IPS DF 6.9 (cell line): ENCODE data around the gene PDLIM1.
"Not testable (repeated sequence)": the region's sequence is repeated elsewhere in the genome, so short reads cannot be mapped to it uniquely, and the experiment has no call there.

Experiments used
- DNase-seq: peaks from one replicate; pipeline ENCODE4 v3.0.0-alpha.2; 2013; ENCODE audit warnings: low read depth, low spot score
- H3K27ac ChIP-seq: one replicate; pipeline ENCODE4 v1.5.1; 2013; ENCODE audit warnings: low read length, control low read depth
- H3K27me3 ChIP-seq: 2 replicates; pipeline ENCODE4 v1.6.1; 2013; ENCODE audit warnings: mild to moderate bottlenecking, low read length; ENCODE audit not compliant: control insufficient read depth, insufficient read depth
- H3K36me3 ChIP-seq: 2 replicates; pipeline ENCODE4 v1.6.1; 2013; ENCODE audit warnings: low read length; ENCODE audit not compliant: control insufficient read depth, insufficient read depth
- H3K4me1 ChIP-seq: 2 replicates; pipeline ENCODE4 v1.6.1; 2013; ENCODE audit warnings: low read length; ENCODE audit not compliant: control insufficient read depth, insufficient read depth
- H3K4me3 ChIP-seq: 2 replicates; pipeline ENCODE4 v1.5.1; 2013; ENCODE audit warnings: mild to moderate bottlenecking, low read length
- H3K9me3 ChIP-seq: 2 replicates; pipeline ENCODE4 v1.6.1; 2013; ENCODE audit warnings: low read length, inconsistent platforms; ENCODE audit not compliant: control insufficient read depth, insufficient read depth
- WGBS: extraction: QIAGEN DNeasy Blood & Tissue Kit; methylation state at CpG from one replicate; pipeline ENCODE4 v1.1.7; 2013; ENCODE audit warnings: mixed read lengths, missing lambda C conversion rate; ENCODE audit not compliant: insufficient read length, insufficient coverage; 5-methylcytosine and 5-hydroxymethylcytosine counted together

PDLIM1 gene

DNA sequence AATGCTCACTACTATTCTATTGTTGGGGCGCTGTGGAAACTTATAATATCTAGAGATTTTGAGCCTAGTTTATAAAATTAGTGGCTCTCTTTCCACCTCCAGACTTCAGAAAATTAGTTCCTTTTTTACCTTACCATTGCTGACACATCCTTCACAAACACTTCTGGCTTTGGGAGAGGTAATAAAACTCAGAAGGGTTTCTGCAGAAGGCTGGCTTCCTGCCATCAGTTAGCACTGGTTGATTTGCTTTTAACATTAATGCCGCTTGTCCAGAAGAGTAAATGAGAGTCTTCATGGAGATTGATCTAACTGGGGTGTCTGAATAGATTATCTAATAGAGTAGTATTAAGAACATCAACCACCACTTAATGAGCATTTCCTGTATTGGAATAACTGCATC lies 76.4 kb downstream of the PDLIM1 start:
- Histone ChIP-seq H3K27ac (no peak overlapping the region), H3K36me3 (no peaks in the 10 kb centered on the region), H3K4me1 (no peaks in the 10 kb centered on the region), H3K9me3 (no peaks in the 10 kb centered on the region), H3K27me3 (no peaks in the 10 kb centered on the region), H3K4me3 (no peak overlapping the region)
- WGBS = no CpG with 5 or more reads among the region's 2 CpGs
- DNase-seq = no peak

DNA sequence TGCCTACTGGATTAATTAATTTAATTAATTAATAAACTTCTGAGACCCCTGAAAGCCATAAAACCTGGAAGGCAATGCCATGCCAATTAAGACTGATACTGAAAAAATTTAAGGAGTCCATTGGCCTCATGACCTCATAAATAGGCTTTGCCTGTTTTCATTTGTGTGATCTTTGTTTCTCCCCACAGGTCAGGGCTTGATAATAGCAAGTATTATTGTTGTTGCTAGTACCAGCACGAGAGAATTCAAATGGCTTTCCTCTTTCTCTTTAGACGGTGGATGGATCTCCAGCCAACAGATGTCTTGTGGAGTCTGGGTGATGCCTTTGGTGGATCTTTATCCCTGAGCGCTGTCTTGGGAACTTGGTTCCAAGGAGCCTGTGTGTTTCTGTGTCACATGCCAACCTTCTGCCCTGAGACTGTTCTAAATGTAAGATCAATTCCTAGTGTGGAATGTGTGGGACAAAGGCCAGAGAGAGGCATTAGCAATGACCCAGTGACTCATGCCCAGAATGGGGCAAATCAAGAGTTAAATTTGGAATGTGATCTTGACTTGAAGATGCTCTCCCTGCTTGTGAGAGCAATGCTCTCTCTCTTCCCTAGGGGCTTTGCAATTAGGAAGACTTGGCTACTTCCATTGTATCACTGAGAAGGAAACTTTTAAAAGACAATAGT lies 79.1 kb downstream of the PDLIM1 start:
- DNase-seq = no peak
- H3K27ac ChIP-seq = no peak overlapping the region
- H3K4me1 ChIP-seq = no peaks in the 10 kb centered on the region; the same call in 1 of the 2 replicates
- no peak overlapping the region for H3K4me3 ChIP-seq
- no CpG with 5 or more reads among the region's 3 CpGs for WGBS
- no peaks in the 10 kb centered on the region for H3K36me3 ChIP-seq
- H3K9me3 ChIP-seq = no peaks in the 10 kb centered on the region
- no peaks in the 10 kb centered on the region for H3K27me3 ChIP-seq

DNA sequence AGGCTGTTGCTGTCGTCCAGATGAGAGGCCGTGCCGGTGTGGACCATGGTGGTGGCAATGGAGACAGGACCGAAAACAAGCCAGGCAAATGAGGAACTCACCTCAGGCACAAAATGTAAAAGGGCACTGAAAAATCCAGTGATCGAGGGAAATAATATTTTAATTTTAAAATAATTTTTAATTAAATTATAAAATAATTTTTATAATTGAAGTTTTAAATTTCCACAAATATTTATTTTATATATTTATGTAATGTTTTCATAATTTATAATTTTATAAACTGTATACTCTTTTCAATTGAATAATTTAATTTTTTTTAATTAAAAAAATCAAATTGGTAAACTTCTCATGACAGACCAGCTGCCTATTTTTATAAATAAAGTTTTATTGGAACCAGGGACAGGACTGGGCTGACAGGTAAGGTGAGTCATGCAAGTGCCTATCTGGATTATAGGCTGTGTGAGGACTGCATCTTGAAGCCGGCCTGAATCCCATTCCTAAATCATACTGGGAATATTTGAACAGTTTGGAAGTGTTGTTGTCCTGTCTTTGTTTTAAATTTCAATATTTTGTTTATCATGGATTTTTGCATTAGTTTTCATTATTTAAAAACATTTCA lies 81.2 kb downstream of the PDLIM1 start:
- Histone ChIP-seq H3K36me3 (no peaks in the 10 kb centered on the region), H3K27me3 (no peaks in the 10 kb centered on the region), H3K9me3 (no peaks in the 10 kb centered on the region; the same call in 1 of the 2 replicates), H3K4me3 (no peak overlapping the region), H3K4me1 (no peaks in the 10 kb centered on the region; the same call in 1 of the 2 replicates), H3K27ac (no peak overlapping the region)
- no CpG with 5 or more reads among the region's 6 CpGs for WGBS
- DNase-seq = no peak

DNA sequence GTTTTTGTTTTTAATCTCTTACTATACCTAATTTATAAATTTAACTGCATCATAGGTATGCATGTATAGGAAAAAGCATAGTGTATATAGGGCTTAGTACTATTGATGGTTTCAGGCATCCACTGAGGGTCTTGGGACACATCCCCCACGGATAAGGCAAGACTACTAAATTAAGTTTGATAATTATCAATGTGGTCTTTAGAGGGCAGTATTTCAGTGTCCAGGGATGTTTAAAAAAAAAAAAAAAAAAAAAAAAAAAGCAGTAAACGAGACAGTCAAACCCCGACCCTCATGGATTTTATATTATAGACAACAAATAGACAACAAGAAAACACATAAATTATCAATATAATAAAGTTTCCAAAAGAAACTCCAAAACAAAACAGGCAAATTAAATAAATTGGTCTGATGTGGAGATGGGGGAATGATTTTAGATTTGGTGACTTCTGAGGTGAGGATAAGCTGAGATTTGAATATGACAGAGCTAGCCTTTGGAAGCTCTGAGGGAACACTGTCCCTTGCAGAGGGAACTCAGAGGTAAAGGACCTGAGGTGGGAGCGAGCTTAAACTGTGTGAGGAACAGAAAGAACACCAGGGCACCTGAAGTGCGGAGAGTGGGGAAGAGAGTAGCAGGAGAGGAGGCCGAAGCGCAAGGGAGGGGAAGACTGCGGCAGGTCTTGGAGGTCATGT lies 82.0 kb downstream of the PDLIM1 start:
- no peaks in the 10 kb centered on the region; the same call in 1 of the 2 replicates for H3K9me3 ChIP-seq
- H3K4me3 ChIP-seq = no peak overlapping the region
- H3K27me3 ChIP-seq = no peaks in the 10 kb centered on the region
- no CpG with 5 or more reads among the region's 8 CpGs for WGBS
- H3K4me1 ChIP-seq = no peaks in the 10 kb centered on the region; the same call in 1 of the 2 replicates
- no peak overlapping the region for H3K27ac ChIP-seq
- no peaks in the 10 kb centered on the region for H3K36me3 ChIP-seq
- no peak for DNase-seq

DNA sequence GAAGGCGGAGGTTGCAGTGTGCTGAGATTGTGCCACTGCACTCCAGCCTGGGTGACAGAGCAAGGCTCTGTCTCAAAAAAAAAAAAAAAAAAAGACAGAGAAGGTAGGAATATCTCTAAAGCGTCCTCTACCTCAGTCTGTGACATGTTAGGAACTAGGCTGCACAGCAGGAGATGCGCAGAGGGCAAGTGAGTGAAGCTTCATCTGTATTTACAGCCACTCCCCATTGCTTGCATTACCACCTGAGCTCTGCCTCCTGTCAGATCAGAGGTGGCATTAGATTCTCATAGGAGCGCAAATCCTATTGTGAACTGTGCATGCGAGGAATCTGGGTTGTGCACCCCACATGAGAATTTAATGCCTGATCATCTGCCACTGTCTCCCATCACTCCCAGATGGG lies 87.9 kb downstream of the PDLIM1 start:
- no CpG with 5 or more reads among the region's 5 CpGs for WGBS
- H3K9me3 ChIP-seq, DNase-seq, H3K36me3 ChIP-seq, H3K4me1 ChIP-seq, H3K27me3 ChIP-seq, H3K4me3 ChIP-seq, H3K27ac ChIP-seq: not testable (repeated sequence)

DNA sequence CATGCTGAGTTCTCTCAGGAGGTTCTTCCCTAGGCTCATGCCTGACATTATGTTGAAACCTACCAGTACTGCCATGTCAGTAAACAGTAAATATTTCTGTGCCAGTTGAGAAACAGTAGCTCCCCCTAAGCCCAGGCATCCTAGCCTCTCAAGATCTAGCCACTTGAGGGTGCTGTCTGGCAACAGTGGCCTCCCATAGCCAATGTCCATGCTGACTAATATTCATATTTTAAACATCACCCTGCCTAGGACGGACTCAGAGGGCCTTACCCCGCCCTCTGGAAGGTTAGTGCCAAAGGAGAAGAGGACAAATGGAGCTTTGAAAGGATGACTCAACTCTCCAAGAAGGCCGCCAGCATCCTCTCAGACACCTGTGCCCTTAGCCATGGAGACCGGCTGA lies 89.1 kb downstream of the PDLIM1 start:
- no peaks in the 10 kb centered on the region; the same call in 1 of the 2 replicates for H3K9me3 ChIP-seq
- H3K4me3 ChIP-seq = no peak overlapping the region
- H3K4me1 ChIP-seq = 0 out of 2 replicates have a peak, but pooled peaks cover 1% of the 10 kb centered on the region
- no peaks in the 10 kb centered on the region for H3K27me3 ChIP-seq
- no CpG with 5 or more reads among the region's 4 CpGs for WGBS
- H3K36me3 ChIP-seq = no peaks in the 10 kb centered on the region
- no peak overlapping the region for H3K27ac ChIP-seq
- DNase-seq = no peak

DNA sequence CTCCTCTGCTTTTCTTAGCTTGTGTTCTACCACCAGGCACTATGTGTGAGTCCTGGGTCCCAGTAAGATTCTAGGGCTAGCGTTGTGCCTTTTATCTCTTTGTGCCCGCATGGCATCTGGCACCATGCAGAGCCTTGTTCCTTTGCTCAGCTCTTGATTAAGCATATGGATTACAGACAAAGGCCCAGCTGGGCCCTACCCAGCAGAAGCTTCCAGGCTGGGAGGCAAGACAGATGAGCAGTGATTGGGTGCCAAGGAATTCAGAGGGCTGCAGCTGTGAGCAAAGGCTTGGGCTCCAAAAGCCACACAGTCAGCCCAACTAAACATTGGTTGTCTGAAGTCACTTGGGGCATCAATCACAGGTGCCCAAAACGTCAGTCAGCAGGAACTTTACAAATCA lies 94.8 kb downstream of the PDLIM1 start:
- Histone ChIP-seq H3K4me1 (peaks cover 1% of the 10 kb centered on the region; the same call in 1 of the 2 replicates), H3K4me3 (no peak overlapping the region), H3K36me3 (no peaks in the 10 kb centered on the region), H3K9me3 (no peaks in the 10 kb centered on the region), H3K27ac (no peak overlapping the region), H3K27me3 (no peaks in the 10 kb centered on the region)
- no peak for DNase-seq
- no CpG with 5 or more reads among the region's 3 CpGs for WGBS

DNA sequence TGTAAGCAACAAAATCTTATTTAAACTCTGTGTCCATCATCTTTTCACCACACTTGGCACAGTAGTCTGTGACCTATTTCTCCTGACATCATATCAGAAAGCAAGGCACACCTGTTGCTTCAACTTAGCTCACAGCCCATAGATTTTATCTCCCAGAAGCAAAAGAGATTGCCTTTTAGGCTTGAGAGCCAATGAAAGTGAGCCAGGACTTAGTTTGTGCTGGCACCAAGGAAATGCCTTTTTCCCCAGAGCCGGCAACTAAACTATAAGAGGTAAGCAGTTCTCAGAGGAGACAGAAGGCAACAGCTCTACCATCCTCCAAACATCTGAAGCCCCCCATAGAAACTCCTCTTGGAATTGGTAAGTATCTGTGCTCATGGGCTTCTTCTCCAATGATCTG lies 96.9 kb downstream of the PDLIM1 start, which contains the start of gene ACSM6:
Gene ACSM6 (plus strand): TSS at position 295 of the 400 bp plus-strand sequence. CDS start 248 bp downstream, outside the sequence.
- no peaks in the 10 kb centered on the region for H3K27me3 ChIP-seq
- no peak within 1 kb of the TSS for H3K27ac ChIP-seq
- no CpG with 5 or more reads among the region's 1 CpG for WGBS
- no peaks in the 10 kb centered on the region for H3K9me3 ChIP-seq
- H3K36me3 ChIP-seq = no peaks in the 10 kb centered on the region
- no peak within 1 kb of the TSS for H3K4me3 ChIP-seq
- H3K4me1 ChIP-seq = peaks cover 1% of the 10 kb centered on the region; the same call in 1 of the 2 replicates
- no peak for DNase-seq

DNA sequence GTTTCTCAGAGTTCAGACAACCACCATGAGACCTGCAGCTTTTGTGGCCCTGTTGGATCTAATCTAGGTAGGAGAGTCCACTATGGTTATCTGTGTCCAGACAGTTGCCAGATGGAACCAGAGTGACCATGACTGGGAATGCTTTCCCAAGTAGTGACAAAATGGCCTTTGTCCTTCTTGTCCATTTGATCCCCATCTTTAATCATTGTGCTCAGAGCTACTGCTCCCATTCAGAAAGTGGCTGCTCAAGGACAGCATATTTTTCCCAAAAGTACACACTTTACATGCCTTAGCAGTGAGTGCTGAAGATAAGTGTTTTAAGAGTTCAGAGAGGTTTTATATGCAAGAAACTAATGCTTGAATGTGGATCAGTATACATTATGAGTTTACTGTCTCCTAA lies 102.2 kb downstream of the PDLIM1 start:
- Histone ChIP-seq H3K27ac (no peak overlapping the region), H3K4me3 (no peak overlapping the region), H3K27me3 (no peaks in the 10 kb centered on the region), H3K9me3 (no peaks in the 10 kb centered on the region), H3K36me3 (no peaks in the 10 kb centered on the region), H3K4me1 (no peaks in the 10 kb centered on the region; the same call in 1 of the 2 replicates)
- DNase-seq = no peak

DNA sequence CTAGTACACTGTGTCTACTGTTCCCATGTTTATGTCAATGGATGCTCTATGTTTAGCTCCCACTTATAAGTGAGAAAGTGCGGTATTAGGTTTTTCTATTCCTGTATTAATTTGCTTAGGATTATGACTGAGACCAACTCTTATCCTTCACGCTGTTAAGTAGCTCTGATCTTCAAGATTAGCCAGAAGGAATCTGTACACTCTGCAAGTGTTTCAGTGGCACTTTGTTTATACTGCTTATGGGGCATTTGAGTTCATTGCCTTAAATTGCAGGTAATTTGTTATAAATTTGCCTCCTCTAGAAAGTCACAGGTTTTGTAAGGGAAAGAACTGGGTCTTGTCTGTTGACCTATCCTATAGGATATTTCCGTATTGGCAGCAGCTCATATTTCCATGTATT lies 103.2 kb downstream of the PDLIM1 start:
- H3K27me3 ChIP-seq = no peaks in the 10 kb centered on the region
- H3K4me1 ChIP-seq = no peaks in the 10 kb centered on the region; the same call in 1 of the 2 replicates
- H3K4me3 ChIP-seq = no peak overlapping the region
- DNase-seq = no peak
- no peaks in the 10 kb centered on the region for H3K9me3 ChIP-seq
- WGBS = no CpG with 5 or more reads among the region's 3 CpGs
- H3K36me3 ChIP-seq = no peaks in the 10 kb centered on the region
- no peak overlapping the region for H3K27ac ChIP-seq
